Uterus (tissue), 4 donors: ENCODE measurements around the gene SLC6A19. TPM values are rescaled to one million over a fixed set of nuclear protein-coding genes. Genes with fewer than 3 reads are reported as not detected.

Experiments used
- DNase-seq, 2 donors: peaks; one replicate each; pipeline ENCODE4 v3.0.0-alpha.2; 2019 to 2020
- H3K27ac ChIP-seq, 2 donors: fragments of 200-600 bp; sonication (generic); 1 replicate in 1 of 2; 2 replicates in 1 of 2; pipeline ENCODE4 v1.5.1; 2016 to 2018
- H3K27me3 ChIP-seq, 2 donors: fragments of 200-600 bp; sonication (generic); one replicate each; pipeline ENCODE4 v1.5.1; 2018 to 2019; ENCODE audit warnings: control low read depth in 1 of 2
- H3K36me3 ChIP-seq, 2 donors: fragments of 200-600 bp; sonication (generic); one replicate each; pipeline ENCODE4 v1.5.1; 2019; ENCODE audit warnings: control low read depth in 1 of 2
- H3K4me1 ChIP-seq, 2 donors: fragments of 200-600 bp; sonication (generic); one replicate each; pipeline ENCODE4 v1.5.1; 2018 to 2019; ENCODE audit warnings: control low read depth in 1 of 2
- H3K4me3 ChIP-seq, 2 donors: fragments of 200-600 bp; sonication (generic); 1 replicate in 1 of 2; 2 replicates in 1 of 2; pipeline ENCODE4 v1.5.1; 2018 to 2019; ENCODE audit warnings: mild to moderate bottlenecking in 1 of 2
- H3K9me3 ChIP-seq, 2 donors: fragments of 200-600 bp; sonication (generic); one replicate each; pipeline ENCODE4 v1.5.1; 2019; ENCODE audit warnings: control low read depth in 1 of 2
- CTCF ChIP-seq, 4 experiments: fragments of 200-600 bp in 2 of 4; fragments of 450-650 bp in 2 of 4; sonication (generic) in 2 of 4; IDR thresholded peaks; one replicate each; pipeline ENCODE4 v1.5.1; 2016 to 2019; ENCODE audit warnings: antibody characterized with exemption in 4 of 4, mild to moderate bottlenecking in 2 of 4, moderate library complexity in 1 of 4
- POLR2A ChIP-seq, 2 donors: fragments of 450-650 bp; IDR thresholded peaks; one replicate each; pipeline ENCODE4 v1.6.1; 2016; ENCODE audit warnings: antibody characterized with exemption in 2 of 2, mild to moderate bottlenecking in 1 of 2, moderate library complexity in 1 of 2
- intact Hi-C: fragments of 100-400 bp; cut with DNase I; formaldehyde crosslinking; loops from one replicate; pipeline ENCODE4 v1.15.1; 2023; ENCODE audit warnings: low total_unique reads
- total RNA-seq, 4 donors: library from RNA; depleted of rRNA in 3 of 4; stranded (reverse); fragments of >200 nt in 3 of 4; gene quantifications; one replicate each; pipeline versions ENCODE4 v1.1.0 to v1.2.4, GENCODE V29; 2014 to 2023
- donor health status: DM: yes; HTN: yes; CAD: no.

SLC6A19 gene
- total RNA-seq, 4 donors from 2014 or later: under 0.01 TPM; not detected in 3

- intact Hi-C loops: no loop called here
- Histone ChIP-seq H3K9me3 (no peaks in the 10 kb centered on the region), H3K4me3 (no peak overlapping the region), H3K27ac (no peak overlapping the region), H3K27me3 (no peaks in the 10 kb centered on the region), H3K36me3 (no peaks in the 10 kb centered on the region), H3K4me1 (no peaks in the 10 kb centered on the region)
- no peak for DNase-seq
- TF ChIP-seq POLR2A (IDR thresholded peaks at IDR 0.05): no peak
- TF ChIP-seq CTCF (IDR thresholded peaks at IDR 0.05): no peak
Measured at GRCh38 chr5:1207555-1207954, 6.2 kb downstream of the SLC6A19 start.

- no peaks in the 10 kb centered on the region for H3K27me3 ChIP-seq
- no peaks in the 10 kb centered on the region for H3K9me3 ChIP-seq
- intact Hi-C loops: no loop called here
Measured at GRCh38 chr5:1208221-1208742, 6.9 kb downstream of the SLC6A19 start.

GRCh38 chr5:1208743-1209488 is 7.5 kb downstream of the SLC6A19 start:
- intact Hi-C loops: no loop called here
- Histone ChIP-seq H3K36me3 (no peaks in the 10 kb centered on the region), H3K4me3 (no peak overlapping the region), H3K9me3 (no peaks in the 10 kb centered on the region), H3K27me3 (no peaks in the 10 kb centered on the region), H3K27ac (no peak overlapping the region), H3K4me1 (no peaks in the 10 kb centered on the region)
- DNase-seq: no peak
- TF ChIP-seq CTCF (IDR thresholded peaks at IDR 0.05) (no peak), POLR2A (IDR thresholded peaks at IDR 0.05) (no peak)

More at GRCh38 chr5:1208221-1208742, 6.9 kb downstream of the SLC6A19 start:
- DNase-seq: no peak
- Histone ChIP-seq H3K36me3 (no peaks in the 10 kb centered on the region), H3K4me1 (no peaks in the 10 kb centered on the region), H3K27ac (no peak overlapping the region), H3K4me3 (no peak overlapping the region)
- TF ChIP-seq CTCF (IDR thresholded peaks at IDR 0.05) (no peak), POLR2A (IDR thresholded peaks at IDR 0.05) (no peak)

- Histone ChIP-seq H3K27ac (no peak overlapping the region), H3K27me3 (no peaks in the 10 kb centered on the region), H3K9me3 (no peaks in the 10 kb centered on the region), H3K4me1 (no peaks in the 10 kb centered on the region), H3K36me3 (no peaks in the 10 kb centered on the region), H3K4me3 (no peak overlapping the region)
- intact Hi-C loops: no loop called here
- DNase-seq: no peak
- no peak for TF ChIP-seq POLR2A (IDR thresholded peaks at IDR 0.05)
- TF ChIP-seq CTCF (IDR thresholded peaks at IDR 0.05): no peak
Measured at GRCh38 chr5:1209489-1209852, 8.1 kb downstream of the SLC6A19 start.

GRCh38 chr5:1209896-1210776 is 8.7 kb downstream of the SLC6A19 start:
- intact Hi-C loops: no loop called here
- TF ChIP-seq CTCF (IDR thresholded peaks at IDR 0.05) (no peak), POLR2A (IDR thresholded peaks at IDR 0.05) (no peak)
- H3K27me3 ChIP-seq: no peaks in the 10 kb centered on the region

More at GRCh38 chr5:1209896-1210776, 8.7 kb downstream of the SLC6A19 start:
- Histone ChIP-seq H3K9me3 (no peaks in the 10 kb centered on the region), H3K4me1 (no peaks in the 10 kb centered on the region), H3K4me3 (no peak overlapping the region), H3K36me3 (no peaks in the 10 kb centered on the region), H3K27ac (no peak overlapping the region)
- no peak for DNase-seq
